Occipital lobe (tissue), 2 donors: Measurements from ENCODE around the gene RPH3AL. TPM values are rescaled to one million over a fixed set of nuclear protein-coding genes. Genes with fewer than 3 reads are reported as not detected.
"Not testable (repeated sequence)": the region's sequence is repeated elsewhere in the genome, so short reads cannot be mapped to it uniquely, and the experiment has no call there.

ENCODE experiments used
- DNase-seq: peaks from one replicate; lab custom pipeline; 2025; lab: John Stamatoyannopoulos, UW
- total RNA-seq: library from RNA; depleted of rRNA; stranded (reverse); fragments of >200 nt; gene quantifications from one replicate; pipeline ENCODE4 v1.2.3, GENCODE V29; 2014

The RPH3AL gene
- total RNA-seq, 1 donor from 2014 or later = 1.1 TPM

DNA sequence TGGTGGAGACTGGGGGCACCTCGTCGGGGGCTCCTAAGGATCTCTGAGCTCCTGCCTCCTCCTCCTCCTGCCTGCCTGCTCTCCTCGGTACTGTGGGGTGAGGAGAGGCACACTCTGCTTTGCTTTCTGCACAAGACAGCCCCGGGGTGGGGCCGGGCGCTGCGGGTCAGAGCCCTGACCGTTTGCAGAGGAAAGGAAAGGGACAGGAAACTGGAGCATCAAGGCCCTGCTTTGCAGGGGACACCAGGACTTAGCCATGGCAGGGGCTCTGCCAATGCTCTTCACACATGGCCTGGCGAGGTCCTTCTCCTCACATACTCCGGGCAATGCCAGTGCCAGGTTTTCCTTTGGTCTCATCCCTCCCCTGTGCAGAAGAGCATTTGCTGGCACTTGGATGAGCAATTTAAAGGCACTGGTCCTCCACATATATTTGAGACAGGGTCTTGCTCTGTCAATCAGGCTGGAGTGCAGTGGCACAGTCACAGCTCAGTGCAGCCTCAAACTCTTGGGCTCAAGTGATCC is 147.4 kb downstream of the RPH3AL start:
- no peak for DNase-seq

DNA sequence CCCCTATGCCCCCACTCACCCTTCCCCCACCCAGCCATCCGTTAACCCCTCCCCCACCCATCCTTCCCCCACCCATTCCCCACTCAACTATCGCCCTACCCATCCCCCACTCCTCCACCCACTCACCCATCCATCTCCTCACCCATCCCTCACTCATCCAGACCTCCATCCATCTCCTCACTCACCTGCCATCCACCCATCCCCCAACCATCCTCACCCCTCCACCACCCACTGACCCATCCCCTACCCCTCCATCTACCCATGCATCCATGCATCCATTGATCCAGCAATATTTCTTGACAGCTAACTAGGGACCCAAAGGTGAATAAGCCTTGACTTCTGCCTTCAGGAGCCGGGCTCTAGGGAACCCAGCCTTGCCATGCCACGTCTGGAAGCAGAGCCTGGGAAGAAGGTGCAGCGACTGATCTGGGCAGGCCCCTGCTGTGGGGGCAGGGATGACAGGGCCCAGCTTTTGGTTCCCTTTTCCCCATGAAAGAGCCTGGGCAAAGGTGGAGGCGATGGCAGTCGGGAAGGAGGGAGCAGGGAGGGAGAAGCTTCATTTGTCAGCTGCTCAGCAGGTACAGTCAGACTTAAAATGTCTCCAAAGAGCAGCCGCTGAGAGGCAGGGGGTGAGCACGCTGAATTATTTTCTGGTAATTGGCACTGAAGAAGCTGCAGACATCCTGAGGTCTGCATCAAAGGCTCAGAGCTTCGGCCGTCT is 148.0 kb downstream of the RPH3AL start:
- no peak for DNase-seq

DNA sequence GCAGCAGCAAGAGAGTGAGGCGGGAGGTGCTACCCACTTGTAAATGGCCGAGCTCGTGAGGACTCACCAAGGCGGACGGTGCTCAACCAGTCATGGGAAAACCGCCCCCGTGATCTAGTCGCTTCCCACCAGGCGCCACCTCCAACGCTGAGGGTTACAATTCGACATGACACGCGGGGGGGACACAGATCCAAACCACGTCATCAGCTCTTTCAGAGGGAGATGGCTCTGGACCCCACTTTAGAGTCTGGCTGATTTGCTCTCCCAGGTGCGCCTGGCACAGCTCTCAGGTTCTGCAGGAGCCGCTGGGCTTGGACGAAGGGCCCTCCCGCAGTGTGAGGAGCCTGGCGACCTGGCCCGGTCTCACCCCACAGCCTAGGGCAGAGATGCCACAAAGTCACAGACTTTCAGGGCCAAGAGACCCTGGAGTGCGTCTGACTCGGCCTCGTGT is 150.1 kb downstream of the RPH3AL start:
- DNase-seq = no peak

DNA sequence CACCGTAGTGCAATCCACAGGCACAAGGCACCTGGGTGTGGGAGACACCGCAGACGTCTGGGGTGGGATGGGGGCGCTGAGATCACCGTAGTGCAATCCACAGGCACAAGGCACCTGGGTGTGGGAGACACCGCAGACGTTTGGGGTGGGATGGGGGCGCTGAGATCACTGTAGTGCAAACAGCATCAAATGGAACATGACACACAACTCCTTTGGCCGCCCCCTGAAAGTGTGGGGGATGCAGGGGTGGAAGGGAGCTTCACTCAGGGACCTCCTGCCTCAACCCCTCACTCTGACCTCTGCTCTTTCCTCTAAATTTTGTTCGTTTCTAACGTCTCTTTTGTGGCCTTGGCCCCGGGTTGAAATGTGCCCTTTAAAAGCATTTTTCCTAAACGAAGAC is 150.9 kb downstream of the RPH3AL start:
- not testable (repeated sequence) for DNase-seq

DNA sequence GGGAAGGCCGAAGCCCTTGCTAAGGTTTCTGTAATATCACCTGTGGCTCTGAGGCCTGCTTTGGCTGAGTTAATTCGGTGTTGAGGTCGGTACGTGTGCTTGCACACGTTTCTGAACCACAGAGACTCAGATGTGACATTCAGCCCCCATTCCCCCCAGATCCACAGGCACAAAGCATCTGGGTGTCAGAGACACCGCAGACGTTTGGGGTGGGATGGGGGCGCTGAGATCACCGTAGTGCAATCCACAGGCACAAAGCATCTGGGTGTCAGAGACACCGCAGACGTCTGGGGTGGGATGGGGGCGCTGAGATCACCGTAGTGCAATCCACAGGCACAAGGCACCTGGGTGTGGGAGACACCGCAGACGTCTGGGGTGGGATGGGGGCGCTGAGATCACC is 151.3 kb downstream of the RPH3AL start:
- DNase-seq = not testable (repeated sequence)

DNA sequence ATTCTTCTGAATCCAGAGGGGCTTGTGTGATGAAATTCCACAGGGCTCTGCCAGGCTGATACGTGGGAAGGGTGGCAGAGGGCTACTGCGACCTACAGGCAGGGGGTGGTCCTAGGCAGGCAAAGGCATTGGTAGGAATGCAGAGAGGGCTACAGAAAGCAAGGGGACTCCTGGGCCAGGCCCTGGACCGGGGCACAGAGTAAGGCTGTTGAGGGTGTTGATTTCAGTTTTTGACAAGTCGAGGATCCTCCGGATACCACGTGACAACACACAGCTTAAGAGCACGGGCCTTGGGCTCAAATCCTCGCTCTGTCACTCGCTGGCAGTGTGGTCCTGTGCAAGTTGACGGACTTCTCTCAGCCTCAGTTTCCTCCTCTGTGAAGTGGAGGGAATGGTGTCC is 152.0 kb downstream of the RPH3AL start:
- DNase-seq = no peak

DNA sequence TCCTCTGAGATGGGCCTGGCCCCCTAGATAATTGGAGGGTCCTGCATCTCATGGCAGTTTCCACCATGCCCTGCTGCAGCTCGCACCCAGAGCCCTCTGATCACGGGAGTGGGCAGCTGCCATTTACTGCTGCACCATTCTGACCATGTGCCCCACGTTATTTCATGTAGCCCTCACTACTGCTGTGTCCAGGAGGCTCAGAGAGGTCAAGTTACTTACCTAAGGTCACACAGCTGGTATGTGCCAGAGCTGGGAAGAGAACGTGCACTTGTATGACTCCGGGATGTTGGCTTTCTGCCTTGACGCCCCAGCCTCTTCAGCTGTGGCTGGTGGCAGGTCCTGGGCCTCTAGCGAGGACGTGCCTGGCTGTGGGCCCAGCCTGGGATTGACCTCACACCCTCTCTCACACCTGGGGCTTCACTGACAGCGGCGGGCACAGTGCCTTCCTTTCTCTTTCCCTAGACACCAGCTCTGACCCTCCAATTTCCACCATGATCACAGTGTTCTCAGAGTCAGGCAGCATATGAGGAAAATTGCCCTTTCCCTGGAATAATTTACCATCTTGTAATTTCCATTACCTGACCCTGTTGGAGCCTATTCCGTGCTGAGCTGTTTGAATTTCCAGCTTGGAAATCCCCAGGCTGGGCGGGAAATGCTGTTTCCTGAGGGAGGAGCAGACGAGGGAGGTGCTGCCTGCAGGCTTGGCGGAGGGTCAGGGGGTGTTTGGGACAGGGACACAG is 152.6 kb downstream of the RPH3AL start:
- DNase-seq = no peak

DNA sequence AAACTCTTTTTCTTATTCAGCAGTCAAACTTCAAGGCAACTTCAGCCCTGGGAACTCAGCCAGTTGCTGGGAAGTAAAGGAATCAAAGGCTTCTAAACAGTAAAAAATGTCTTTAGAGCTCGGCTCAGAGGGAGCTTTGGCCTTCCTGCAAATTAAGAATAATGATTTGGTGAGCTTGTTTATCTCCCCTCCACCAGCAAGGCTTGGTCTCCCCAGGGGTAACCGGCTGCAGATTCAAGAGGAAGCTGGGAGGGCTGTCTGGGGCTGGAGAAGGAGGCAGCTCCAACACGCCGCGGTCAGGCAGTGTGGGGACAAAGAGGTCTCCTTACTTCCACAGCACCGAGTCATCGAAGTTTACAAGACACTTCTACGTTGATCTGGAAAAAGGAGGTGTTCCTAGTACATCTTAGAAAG is 153.4 kb downstream of the RPH3AL start:
- DNase-seq = no peak

DNA sequence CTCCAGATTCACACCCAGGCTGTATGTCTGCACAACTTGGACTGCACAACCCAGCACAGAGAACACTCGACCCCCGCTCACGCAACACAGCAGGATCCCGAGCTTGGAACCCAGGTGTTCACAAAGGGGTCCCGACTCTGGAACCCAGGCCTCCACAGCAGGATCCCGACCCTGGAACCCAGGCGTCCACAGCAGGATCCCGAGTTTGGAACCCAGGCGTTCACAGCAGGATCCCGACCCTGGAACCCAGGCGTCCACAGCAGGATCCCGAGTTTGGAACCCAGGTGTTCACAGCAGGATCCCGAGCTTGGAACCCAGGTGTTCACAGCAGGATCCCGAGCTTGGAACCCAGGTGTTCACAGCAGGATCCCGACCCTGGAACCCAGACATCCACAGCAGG is 154.4 kb downstream of the RPH3AL start:
- DNase-seq = not testable (repeated sequence)

DNA sequence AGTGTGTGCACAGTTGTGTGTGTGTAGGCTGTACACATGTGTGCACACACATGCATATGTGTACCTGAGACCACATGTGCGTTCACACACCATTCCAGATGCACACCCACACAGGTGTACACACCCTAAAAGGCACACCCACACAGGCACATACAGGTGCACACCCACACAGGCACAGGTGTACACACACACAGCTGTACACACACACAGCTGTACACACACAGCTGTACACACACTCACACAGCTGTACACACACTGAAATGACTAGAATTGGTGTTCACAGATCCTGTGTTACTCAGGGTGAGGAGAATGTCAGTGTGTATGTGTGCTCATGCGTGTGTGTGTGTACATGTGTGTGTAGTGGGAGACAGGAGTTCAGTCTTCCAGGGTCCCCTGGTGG is 155.3 kb downstream of the RPH3AL start:
- DNase-seq = no peak

DNA sequence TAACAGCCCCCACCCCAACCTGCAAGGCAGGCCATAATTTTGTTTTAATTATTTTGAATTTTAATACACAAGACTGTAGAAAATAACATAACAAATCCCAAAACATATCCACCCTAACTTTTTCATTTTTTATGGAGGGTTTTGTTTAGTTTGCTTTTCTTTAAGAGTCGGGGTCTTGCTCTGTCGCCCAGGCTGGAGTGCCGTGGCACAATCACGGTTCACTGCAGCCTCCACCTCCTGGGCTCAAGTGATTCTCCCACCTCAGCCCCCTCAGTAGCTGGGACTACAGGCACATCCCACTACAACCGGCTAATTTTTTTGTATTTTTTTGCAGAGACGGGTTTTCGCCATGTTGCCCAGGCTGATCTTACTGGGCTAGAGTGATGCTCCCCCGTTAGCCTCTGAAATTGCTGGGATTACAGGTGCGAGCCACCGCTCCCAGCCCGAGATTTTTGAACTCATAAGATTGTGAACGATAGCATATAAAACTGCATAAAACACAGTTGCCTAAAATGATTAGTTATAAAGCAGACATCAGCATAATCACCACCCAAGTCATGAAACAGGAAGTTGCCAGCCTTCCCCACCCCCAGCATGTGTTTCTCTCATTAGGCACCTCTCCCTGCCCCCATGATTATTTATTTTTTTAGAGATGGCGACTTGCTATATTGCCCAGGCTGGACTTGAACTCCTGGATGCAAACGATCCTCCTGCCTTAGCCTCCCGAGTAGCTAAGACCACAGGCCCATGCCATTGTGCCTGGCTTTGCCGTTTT is 157.6 kb downstream of the RPH3AL start:
- DNase-seq = no peak

DNA sequence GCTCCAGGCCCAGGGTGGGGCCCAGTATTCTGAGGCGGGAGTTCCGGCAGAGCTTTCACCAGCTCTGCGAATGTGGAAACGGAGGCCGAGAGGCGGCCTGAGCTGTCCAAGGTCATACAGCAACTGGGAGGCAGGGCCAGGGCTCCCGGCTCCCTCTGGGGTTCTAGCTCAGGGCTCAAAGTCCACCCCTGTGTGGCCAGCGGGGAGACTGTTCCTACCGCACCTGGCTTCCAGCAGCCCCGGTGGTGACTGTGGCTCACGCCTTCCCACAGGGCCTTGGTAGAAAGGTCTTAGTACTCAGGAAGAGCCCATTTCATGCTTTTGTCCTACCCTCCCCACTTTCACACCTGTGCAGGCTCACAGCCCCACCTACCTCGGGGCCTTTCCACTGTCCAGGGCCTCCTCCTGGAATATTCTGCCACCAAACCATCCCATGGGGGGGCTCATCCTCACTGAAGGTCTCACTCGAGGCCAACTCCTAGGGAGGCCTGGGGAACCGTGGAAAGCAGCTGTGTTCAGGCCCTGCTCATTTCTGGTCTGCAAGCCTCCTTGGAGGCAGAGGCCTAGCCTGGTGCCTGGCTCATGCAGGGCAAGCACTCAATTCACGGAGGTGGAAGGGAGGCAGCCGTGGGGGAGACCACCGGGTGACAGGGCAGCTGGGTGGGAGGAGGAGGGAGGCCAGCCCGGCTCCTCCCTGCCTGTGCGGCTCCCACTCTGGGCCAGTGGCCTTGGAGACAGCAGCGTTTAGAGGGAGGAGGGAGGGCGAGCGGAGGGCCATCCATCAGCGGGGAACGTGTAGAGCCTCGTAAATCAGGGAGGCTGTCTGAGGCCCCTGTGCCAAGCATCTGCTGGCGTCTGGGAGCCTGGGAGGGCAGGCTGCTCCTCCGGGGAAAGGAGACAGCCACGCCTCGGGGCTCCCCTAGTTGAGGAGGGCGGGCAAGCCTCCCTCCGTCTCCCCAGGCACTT is 158.5 kb downstream of the RPH3AL start:
- no peak for DNase-seq

DNA sequence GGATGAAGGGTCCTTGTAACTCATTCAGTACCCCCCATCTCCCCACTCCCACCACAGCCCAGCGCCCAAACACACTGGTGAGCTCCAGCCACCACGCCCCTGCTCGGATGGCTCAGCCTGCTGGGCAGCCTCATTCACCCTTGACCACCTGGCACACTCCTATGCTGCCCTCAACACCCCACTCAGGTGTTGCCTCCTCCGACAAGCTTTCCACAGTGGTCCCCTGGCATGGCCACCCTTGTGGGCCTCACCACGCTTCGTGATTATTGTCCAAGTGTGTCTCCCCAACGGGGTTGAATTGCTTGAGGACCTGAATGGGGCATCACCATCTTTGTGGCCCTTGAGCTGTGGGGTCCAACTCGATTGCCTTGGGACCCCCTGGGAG is 159.2 kb downstream of the RPH3AL start:
- DNase-seq = no peak

DNA sequence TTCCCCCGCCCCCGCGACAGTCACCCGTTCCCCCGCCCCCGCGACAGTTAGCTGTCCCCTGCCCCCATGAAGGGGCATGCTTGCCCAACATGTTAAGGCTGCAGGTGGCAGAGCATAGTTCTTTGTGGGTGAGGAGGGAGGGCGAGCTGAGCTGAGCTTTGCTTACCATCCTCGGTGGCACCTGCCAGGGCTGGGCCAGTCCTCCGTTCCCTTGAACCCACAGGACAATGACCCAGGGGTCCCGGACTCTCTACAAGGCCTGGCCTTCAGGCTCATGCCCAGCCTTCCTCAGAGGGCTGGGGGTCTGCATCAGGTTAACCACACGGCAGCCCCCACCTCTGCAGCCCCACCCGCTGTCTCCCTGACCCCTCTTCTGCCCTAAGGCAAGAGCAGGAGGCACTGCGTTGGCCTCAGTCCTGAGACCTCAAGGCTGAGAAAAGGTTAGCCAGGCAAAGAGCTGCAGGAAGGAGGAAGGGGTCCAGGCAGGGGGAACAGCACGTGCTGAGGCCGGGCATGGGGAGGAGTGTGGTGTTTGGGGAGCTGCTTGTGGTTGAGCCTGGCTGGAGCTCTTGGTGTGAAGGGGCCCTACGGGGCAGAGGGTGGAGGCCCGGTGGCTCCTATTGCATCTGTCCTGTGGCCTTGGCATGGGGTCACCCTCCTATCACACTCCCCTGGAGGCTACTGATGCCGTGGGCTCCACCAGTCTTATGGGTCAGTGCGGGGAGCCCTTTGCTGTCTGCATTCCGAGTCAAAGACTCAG is 159.8 kb downstream of the RPH3AL start:
- DNase-seq = no peak

DNA sequence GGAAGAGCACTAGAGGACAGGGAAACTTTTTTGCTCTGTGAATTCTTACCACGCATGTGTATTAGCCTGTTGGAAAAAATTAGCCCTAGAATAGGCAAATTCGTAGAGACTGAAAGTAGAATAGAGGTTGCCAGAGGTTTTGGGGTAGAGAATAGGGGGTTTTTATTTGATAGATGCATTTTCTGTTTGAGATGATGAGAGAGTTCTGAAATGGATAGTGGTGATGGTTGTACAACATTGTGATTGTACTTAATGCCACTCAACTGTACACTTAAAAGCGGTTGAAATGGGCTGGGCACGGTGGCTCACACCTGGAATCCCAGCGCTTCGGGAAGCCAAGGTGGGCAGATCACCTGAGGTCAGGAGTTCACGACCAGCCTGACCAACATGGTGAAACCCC is 163.2 kb downstream of the RPH3AL start:
- DNase-seq = no peak

DNA sequence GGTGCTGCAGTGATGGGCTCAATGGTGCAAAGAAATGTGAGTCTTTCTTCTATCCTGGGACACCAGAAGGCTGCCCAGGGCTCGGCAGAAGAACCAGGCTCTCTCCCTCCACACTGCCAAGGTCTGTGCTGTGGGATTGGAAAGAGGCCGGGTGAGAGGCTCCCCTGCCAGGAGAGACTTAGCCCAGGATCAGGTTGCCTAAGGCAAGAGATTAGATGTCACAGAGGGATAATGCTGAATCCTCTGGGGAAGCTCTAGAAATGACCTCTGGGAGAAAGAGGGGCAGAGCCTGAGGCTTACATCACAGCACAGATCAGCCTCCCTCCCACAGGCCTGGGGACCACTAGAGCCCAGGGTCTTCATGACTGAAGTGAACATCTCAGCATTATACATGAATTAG is 165.5 kb downstream of the RPH3AL start:
- no peak for DNase-seq

DNA sequence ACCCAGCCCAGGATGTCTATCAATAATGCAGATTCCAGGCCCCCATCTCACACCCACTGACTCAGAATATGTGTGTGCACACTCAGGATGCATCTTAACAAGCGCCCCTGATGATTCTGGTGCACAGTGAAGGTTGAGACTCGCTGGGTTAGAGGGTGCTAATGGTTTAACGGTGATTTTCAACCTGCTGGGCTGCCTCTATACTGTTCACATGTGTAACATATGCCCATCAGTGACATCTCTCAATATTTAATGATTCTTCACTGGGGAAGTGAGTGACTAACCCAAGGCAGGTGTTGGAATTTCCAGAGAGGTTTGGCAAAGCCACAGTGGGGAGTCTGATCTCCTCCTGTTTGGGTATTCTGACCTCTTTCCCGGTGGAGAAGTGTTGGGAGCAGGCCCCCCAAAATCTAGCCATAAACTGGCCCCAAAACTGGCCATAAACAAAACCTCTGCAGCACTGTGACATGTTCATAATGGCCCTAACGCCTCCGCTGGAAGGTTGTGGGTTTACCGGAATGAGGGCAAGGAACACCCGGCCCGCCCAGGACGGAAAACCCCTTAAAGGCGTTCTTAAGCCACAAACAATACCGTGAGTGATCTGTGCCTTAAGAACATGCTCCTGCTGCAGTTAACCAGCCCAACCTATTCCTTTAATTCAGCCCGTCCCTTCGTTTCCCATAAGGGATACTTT is 167.0 kb downstream of the RPH3AL start:
- DNase-seq = no peak

DNA sequence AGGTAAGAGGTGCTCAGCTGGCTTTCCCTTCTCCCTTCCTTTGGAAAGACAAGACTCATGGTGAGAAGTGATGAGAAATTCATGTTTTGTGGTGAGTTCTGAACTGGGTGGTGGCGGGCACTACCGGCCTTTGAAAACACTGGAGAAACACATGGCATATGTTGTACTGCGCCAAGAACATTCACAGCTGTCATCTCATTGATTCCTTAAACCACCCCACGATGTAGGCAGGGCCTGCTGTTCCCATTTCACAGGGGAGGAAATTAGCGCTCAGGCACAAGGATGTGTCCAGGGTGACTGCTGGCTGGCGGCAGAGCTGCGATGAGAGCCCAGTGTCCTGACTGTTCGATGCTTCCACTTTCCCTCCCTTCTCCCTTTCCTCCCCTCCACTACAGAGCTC is 169.6 kb downstream of the RPH3AL start:
- peak; percentile 45 for DNase-seq

DNA sequence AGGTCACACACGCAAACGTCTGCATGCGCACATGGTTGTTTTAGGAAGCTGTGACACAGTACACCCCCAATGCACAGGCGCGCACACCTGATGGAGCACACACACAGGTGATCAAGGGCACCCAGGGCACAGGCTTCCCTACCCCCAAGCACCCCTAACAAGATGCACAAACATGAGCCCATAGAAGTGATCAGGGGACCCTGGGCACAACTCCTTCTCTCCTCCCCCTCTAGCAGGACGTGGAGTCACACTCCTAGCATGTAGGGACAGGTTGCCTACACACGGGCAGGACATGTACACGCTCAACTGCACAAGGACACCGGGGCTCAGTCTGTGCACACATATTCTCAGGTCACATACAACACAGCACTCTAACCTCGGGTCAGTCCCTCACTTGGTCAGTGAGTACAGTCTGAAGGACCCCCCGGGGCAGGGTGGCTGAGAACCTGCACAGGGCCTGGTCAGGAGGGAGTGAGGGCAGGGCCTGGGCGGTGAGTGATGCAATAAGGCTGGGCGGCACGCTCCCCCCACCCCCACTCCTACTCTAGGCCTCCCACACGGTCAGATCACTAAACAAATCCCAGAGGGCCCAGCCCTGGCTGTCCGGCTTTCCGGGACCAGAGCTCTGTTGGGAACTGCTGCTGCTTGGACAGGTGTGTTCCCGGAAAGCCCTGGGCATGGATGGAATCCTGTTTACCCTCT is 170.4 kb downstream of the RPH3AL start:
- no peak for DNase-seq
